Activated T-cell treated with anti-CD3 and anti-CD28 coated beads for 24 hours (primary cell): ENCODE measurements around the gene LHFPL6.

Experiments
- DNase-seq: peaks from one replicate; pipeline ENCODE4 v3.0.0-alpha.2; 2020; ENCODE audit warnings: low read depth

LHFPL6 gene

DNA sequence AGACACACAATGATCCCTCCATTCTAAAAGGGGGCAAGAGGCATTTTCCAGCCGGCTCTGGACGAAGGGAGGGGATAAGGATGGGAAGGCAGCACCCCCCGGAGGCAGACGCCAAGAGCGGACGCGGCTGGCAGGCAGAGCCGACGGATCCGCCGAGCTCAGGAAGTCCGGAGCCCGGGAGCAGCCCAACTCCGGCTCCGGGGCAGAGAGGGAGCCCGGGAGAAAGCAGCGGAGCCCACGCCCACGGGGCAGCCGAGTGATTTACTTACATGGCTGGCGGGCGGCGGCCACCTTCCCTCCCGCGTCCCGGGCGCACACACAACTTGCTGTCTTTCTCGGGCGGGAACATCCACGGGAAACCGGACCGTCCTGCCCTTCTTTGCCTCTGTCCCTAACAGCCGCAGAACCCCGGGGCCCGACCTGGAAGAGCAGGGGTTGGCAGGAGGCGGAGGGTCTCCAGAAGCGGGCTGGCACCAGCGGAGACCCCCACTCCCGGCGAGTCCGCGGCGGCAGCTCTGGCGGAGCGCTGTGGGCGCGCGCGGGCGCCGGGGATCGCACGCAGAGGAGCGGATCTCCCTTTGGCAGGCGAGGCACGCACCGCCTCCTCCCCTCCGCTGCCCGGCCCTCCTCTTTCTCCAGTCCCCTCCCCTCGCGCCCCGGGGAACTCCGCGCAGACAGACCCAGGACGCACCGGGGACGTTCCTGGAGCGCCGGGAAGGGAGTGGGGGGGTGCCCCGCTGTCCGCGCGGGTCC is at the start of gene LHFPL6:
TSS of gene LHFPL6 (minus strand) at position 580 of the 753 bp plus-strand sequence.
- DNase-seq = peak; percentile 62

DNA sequence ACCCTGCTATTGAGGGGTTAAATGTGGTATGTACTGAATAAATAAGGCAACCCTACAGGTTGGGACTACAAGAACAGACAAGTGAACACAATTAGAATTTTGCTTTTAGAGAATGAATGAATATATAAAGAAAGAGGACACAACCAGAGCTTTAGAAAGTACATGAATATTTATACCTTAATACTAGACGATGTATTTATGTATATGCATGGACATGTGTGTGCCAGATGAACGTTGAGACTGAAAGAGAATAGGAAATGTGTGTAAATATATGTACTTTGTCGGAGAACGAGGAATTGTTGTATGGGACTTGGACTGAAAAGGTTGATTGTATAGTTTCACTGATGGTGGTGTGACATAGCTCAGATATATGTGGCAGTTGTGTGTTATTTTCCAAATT is 43.1 kb upstream of the LHFPL6 start:
- no peak for DNase-seq

DNA sequence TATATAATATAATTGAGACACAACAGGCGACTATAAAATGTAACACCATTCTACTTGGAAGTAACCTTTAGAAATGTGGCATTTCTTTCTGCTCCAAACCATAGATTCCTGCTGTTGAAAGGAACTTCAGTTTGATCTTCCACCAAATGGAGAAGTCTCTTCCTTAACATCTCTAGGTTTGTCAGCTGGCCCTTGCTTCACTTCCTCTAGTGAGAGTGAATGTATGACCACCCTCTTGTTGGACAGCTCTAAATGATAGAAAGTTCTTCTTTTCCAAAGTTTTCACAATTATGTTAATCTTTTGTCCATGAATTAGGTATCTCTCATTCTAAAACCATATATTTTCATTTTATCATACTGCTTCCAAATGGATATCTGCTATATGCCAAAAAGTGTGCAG is 38.7 kb upstream of the LHFPL6 start:
- no peak for DNase-seq

DNA sequence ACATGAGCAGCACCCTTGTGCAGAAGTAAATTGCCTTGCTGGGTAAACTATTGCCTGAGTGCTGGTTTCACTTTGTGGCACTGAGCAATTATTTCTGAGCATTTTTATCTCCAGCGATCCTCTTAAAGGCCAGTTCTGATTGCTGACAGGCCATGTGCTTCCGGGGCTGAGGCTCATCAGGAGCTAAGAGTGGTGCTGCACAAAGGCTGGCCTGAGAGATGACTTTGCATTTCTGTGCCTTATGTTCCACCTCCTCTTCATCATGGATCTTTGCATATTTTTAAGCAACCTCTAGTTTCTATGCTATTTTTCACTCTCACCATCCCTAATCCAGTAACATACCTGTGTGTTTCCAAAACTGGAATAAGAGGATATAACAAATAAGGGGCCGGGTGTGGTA is 34.9 kb upstream of the LHFPL6 start:
- DNase-seq = no peak

GRCh38 chr13:39635564-39635963 is 32.6 kb upstream of the LHFPL6 start:
- no peak for DNase-seq

DNA sequence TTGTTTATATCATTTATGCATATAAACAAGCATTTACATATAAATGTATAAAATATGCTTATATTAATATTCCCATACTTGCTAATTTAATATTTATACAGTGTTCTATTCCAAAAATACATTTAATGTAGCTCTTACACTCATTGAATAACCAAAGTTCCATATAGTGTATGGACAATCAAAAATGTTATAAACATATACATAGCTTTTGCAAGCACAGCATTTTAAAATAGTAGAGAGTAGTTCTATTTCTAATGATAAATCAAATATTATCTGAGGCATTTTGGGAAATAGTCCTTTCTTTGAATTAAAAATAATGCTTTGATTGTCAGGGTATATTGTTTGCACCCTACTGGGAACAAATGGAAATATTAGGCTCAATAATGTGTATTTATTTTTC is 30.0 kb upstream of the LHFPL6 start:
- no peak for DNase-seq

- no peak for DNase-seq
These were observed 28.3 kb upstream of the LHFPL6 start for GRCh38 chr13:39631307-39631706.

DNA sequence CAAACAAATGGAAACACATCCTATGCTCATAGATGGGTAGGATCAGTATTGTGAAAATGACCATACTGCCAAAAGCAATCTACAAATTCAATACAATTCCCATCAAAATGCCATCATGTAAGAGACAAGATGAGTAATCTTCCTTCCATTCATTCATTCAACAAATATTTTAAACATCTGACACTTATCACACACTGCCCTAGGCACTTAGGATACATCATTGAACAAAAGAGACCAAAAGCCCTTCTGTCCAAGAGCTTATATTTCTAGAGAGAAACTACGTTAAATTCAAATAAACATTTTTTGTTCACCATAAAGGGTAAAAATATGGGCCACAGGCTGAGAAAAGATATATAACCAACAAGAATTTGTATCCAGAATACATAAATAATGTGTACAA is 20.5 kb upstream of the LHFPL6 start:
- no peak for DNase-seq

DNA sequence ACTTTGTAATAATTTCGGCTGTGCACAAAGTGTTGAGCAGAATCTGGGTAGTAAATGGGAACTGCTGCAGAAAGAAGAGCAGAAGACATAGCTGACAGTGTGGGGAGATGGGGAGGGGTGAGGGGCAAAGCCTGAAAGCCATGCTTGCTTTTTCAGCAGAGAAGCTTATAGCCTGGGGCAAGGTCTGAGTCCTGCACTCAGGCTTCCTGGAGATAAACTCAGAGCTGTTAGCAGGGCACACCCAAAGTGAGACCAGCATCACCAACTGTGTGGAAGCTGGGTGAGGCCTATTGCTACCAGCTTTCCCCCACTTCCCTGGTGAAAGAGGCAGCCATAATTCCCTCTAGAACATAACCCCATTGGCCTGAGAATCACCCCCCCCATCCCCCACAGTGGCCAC is 15.6 kb upstream of the LHFPL6 start:
- DNase-seq = no peak

GRCh38 chr13:39616087-39616694 is 13.2 kb upstream of the LHFPL6 start:
- peak; percentile 20 for DNase-seq

- DNase-seq = peak; percentile 52
These were observed 9.1 kb upstream of the LHFPL6 start for GRCh38 chr13:39612023-39612637.

- no peak for DNase-seq
These were observed 4.9 kb upstream of the LHFPL6 start for GRCh38 chr13:39607876-39608275.

DNA sequence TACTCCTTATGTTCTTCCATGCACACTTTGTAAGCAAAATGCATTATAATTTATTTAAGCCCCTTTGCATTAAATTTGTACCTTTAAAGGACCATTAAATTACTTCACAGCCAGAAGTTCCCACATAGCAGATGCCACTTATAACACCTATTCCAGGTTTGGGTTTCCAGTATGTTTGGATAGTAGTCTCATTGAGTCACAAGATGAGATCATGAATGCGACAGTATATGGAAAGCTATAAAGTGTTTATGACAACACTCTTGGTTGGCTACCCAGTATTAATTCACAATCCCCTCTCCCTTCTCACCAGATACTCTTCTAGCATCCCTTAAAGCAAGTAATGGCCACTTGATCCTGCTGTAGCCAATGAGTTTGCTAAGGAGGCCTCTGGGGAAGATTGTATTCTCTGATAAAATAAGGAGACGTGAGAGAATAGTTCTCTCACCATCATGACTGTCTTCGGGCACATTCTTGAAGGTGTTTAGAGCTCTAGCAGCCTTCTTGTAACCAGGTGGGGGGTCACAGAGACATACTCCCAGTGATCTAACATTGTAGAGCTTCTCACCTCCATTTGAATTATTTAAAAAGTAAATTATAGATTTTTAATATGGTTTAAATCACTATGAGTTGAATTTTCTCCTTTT is 2.8 kb upstream of the LHFPL6 start:
- no peak for DNase-seq

DNA sequence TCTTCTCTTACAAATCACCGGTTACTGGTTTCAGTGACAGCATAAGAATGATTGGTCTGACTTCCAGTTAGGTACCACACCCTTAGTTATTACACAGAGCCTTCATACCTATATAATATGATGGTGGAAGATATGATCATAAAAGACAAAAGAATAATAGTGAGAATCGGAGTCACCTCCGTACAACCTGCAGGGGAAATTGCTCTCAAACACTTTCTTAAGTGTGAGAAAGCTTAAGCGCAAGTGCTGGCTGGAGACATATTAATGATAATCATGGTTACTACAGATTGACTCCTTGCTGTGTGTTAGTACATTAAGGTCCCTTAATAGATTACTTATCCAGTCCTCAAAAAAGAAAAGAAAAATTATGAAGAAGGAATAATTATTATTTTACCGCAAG is 1.8 kb upstream of the LHFPL6 start:
- DNase-seq = no peak

- DNase-seq = no peak
These were observed 493 bp upstream of the LHFPL6 start for GRCh38 chr13:39603424-39603947.

DNA sequence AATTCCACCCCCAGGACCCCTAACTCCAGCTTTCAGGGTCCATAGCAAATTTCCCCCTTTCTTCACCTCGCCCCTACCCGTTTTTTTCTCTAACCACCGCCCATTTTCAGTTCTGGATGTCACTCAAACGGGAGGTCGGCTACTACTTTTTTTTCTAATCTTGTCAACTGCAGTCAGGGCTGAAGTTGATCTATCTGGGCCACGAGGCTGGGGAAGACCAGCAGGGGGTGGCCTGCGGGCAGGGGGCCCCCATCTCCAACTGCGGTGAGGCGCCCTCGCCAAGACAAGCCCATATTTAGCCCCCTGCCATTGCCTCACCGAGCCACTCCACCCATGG is 748 bp downstream of the LHFPL6 start:
- DNase-seq = no peak

DNA sequence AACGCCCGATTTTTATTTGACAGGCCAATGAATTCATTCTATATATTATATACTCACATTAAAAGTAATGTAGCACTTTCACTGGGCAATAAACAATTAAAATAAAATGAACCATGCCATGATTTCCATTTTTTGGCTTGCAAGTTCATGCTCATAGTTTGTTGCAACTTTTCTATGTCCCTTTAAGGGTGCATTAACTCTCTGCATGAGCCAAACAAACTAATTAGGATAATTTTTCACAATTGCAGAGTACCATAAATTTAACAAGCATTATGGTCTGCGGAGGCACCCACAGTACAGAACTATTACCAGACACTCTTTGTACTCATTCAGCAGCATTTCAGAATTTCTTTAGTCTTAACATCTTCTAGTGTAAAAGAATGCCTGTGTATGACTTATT is 1.4 kb downstream of the LHFPL6 start:
- no peak for DNase-seq

DNA sequence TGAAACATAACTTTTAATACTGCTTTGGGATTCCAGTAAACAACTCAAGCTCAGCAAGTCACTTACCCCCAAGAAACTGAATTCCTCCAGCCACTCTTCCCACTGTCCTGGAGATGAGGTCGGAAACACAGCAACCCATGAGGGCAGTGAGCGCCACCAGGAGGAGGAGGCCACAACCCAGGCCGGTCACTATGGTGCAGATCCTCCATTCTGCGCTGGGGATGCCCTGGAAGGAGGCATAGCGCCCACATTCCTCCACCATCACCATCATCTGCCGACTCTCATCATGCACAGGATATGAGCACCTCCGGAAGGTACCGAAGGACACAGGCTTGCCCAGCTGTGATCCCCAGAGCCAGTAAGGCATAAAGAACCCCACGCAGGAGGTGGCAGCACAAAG is 2.2 kb downstream of the LHFPL6 start:
- no peak for DNase-seq

DNA sequence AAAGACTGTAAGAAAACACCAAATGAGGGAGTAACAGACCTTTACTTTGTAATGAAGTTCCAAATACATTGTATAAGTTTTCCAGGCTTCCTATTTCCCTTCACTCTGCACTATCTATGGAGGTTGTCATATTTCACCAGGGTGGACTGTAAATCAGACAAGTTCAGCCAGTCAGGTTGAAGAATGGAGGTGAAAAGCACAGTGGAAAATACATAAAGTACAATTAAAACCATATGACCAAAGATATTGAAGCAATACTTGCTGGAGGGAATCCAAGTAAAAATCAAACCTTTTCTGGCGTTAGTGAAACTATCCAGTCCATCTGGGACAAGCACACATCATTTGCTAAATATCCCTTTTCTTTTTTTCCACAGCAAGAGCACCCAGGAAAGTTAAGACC is 3.2 kb downstream of the LHFPL6 start:
- no peak for DNase-seq

GRCh38 chr13:39599012-39599411 is 4.0 kb downstream of the LHFPL6 start:
- no peak for DNase-seq

GRCh38 chr13:39597838-39598237 is 5.2 kb downstream of the LHFPL6 start:
- DNase-seq = no peak

GRCh38 chr13:39596685-39597084 is 6.3 kb downstream of the LHFPL6 start:
- DNase-seq = no peak

GRCh38 chr13:39596176-39596575 is 6.8 kb downstream of the LHFPL6 start:
- no peak for DNase-seq
